ENCODE measurements around the gene PSTK.

PSTK gene

DNA sequence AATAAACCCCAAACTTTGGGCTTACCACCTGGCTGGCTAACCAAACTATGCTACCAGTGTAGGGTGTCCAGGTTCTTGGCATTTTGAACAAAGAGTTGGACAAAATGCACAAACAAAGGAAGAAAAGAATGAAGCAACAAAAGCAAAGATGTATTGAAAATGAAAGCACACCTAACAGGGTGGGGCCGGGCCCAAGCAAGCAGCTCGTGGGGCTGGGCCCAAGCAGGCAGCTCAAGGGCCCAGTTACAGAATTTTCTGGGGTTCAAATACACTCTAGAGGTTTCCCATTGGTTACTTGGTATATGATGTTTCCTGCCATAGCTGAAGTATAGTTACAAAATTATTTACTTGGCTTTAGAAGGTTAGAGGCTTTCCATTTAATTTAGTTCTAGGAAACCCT is 44.3 kb downstream of the PSTK start:
- Histone ChIP-seq H3K9me2 (ENCODE audit: low read depth, low read length) (no peaks in the 10 kb centered on the region), H2AFZ (ENCODE audit: low read length) (no peak overlapping the region), H3K9ac (ENCODE audit: low read length) (no peak overlapping the region), H3K27ac (ENCODE audit: low read depth, low read length, poor library complexity, severe bottlenecking) (no peak overlapping the region), H4K20me1 (ENCODE audit: insufficient read depth, low read length) (no peaks in the 10 kb centered on the region), H3K9me3 (ENCODE audit: low read length) (no peaks in the 10 kb centered on the region), H3K79me2 (ENCODE audit: insufficient read depth, low read length) (no peaks in the 10 kb centered on the region), H3K36me3 (ENCODE audit: insufficient read depth, low read length) (no peaks in the 10 kb centered on the region), H3K4me1 (ENCODE audit: insufficient read depth, low read length, severe bottlenecking) (no peaks in the 10 kb centered on the region), H3K4me2 (ENCODE audit: low read length) (no peak overlapping the region), H3F3A (ENCODE audit: insufficient read depth, low read length) (no peaks in the 10 kb centered on the region), H3K27me3 (ENCODE audit: insufficient read depth, low read length) (no peaks in the 10 kb centered on the region), H3K4me3 (ENCODE audit: low read depth, low read length, poor library complexity, severe bottlenecking) (no peak overlapping the region)
- no peak for TF ChIP-seq EZH2 (IDR thresholded peaks at IDR 0.05; ENCODE audit: borderline replicate concordance, low read length)
- TF ChIP-seq, protein P1, sequence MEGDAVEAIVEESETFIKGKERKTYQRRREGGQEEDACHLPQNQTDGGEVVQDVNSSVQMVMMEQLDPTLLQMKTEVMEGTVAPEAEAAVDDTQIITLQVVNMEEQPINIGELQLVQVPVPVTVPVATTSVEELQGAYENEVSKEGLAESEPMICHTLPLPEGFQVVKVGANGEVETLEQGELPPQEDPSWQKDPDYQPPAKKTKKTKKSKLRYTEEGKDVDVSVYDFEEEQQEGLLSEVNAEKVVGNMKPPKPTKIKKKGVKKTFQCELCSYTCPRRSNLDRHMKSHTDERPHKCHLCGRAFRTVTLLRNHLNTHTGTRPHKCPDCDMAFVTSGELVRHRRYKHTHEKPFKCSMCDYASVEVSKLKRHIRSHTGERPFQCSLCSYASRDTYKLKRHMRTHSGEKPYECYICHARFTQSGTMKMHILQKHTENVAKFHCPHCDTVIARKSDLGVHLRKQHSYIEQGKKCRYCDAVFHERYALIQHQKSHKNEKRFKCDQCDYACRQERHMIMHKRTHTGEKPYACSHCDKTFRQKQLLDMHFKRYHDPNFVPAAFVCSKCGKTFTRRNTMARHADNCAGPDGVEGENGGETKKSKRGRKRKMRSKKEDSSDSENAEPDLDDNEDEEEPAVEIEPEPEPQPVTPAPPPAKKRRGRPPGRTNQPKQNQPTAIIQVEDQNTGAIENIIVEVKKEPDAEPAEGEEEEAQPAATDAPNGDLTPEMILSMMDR (IDR thresholded peaks at IDR 0.05; ENCODE audit: low read length), result no peak

DNA sequence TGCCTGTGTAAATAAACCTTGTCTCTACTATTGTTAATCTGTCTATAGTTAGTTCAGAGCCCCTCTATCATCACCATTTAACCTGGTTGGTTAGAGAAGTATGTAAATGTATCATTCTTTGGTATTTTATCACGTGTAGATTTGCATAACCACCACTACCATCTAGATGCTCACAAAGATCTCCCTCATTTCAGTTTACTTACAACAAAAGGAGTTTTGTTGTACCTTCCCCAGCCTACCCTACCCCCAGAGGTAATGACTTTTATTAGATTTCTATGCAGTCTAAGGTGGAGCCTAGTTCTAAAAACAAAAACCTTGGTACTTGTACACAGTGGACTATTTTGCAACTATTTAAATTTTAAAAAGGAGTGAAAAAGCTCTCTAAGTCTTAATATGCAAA is 46.1 kb downstream of the PSTK start:
- Histone ChIP-seq H3K36me3 (ENCODE audit: insufficient read depth, low read length) (no peaks in the 10 kb centered on the region), H3K27me3 (ENCODE audit: insufficient read depth, low read length) (no peaks in the 10 kb centered on the region), H3K4me1 (ENCODE audit: insufficient read depth, low read length, severe bottlenecking) (no peaks in the 10 kb centered on the region), H3K9ac (ENCODE audit: low read length) (no peak overlapping the region), H2AFZ (ENCODE audit: low read length) (no peak overlapping the region), H4K20me1 (ENCODE audit: insufficient read depth, low read length) (no peaks in the 10 kb centered on the region), H3K9me2 (ENCODE audit: low read depth, low read length) (no peaks in the 10 kb centered on the region), H3K4me2 (ENCODE audit: low read length) (no peak overlapping the region), H3K9me3 (ENCODE audit: low read length) (no peaks in the 10 kb centered on the region), H3K79me2 (ENCODE audit: insufficient read depth, low read length) (no peaks in the 10 kb centered on the region), H3K27ac (ENCODE audit: low read depth, low read length, poor library complexity, severe bottlenecking) (no peak overlapping the region), H3F3A (ENCODE audit: insufficient read depth, low read length) (no peaks in the 10 kb centered on the region), H3K4me3 (ENCODE audit: low read depth, low read length, poor library complexity, severe bottlenecking) (no peak overlapping the region)
- TF ChIP-seq, protein P1 (IDR thresholded peaks at IDR 0.05; ENCODE audit: low read length), result no peak
- no peak for TF ChIP-seq EZH2 (IDR thresholded peaks at IDR 0.05; ENCODE audit: borderline replicate concordance, low read length)

DNA sequence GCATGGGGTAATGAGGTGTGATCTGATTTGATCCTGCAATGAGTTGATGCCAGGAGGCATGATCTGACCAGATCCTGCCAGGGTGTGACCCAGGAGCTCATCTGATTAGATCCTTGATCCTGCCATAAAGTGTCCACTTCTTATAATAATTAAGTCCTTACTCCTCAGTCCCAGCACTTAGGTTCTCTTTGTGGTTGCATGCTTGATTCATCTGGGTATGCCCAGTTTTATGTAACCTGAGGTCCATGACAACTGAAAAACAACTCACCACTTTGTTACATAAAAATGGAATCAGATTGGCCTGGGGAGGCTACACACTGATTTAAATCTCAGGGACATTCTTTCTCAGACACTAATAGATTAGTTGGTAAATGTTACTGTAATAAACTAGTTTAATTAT is 47.7 kb downstream of the PSTK start:
- Histone ChIP-seq H2AFZ (ENCODE audit: low read length) (no peak overlapping the region), H3K9ac (ENCODE audit: low read length) (no peak overlapping the region), H3K36me3 (ENCODE audit: insufficient read depth, low read length) (no peaks in the 10 kb centered on the region), H4K20me1 (ENCODE audit: insufficient read depth, low read length) (no peaks in the 10 kb centered on the region), H3K9me2 (ENCODE audit: low read depth, low read length) (no peaks in the 10 kb centered on the region), H3K4me3 (ENCODE audit: low read depth, low read length, poor library complexity, severe bottlenecking) (no peak overlapping the region), H3F3A (ENCODE audit: insufficient read depth, low read length) (no peaks in the 10 kb centered on the region), H3K27ac (ENCODE audit: low read depth, low read length, poor library complexity, severe bottlenecking) (no peak overlapping the region), H3K4me2 (ENCODE audit: low read length) (no peak overlapping the region), H3K4me1 (ENCODE audit: insufficient read depth, low read length, severe bottlenecking) (no peaks in the 10 kb centered on the region), H3K27me3 (ENCODE audit: insufficient read depth, low read length) (no peaks in the 10 kb centered on the region), H3K9me3 (ENCODE audit: low read length) (no peaks in the 10 kb centered on the region), H3K79me2 (ENCODE audit: insufficient read depth, low read length) (no peaks in the 10 kb centered on the region)
- no peak for TF ChIP-seq EZH2 (IDR thresholded peaks at IDR 0.05; ENCODE audit: borderline replicate concordance, low read length)
- TF ChIP-seq, protein P1 (IDR thresholded peaks at IDR 0.05; ENCODE audit: low read length), result no peak

Data from OCI-LY1 (cell line).